Measurements from ENCODE around the gene WRNIP1. TPM values are rescaled to one million over a fixed set of nuclear protein-coding genes. Genes with fewer than 3 reads are reported as not detected.
A peak's percentile ranks its signal among the peaks of the same experiment; 100 is the strongest.

The WRNIP1 gene
- total RNA-seq, 4 donors from 2014 or later: 66.0 to 75.6 (median 69.9) TPM

GRCh38 chr6:2733736-2734480 is 31.3 kb upstream of the WRNIP1 start:
- Histone ChIP-seq H3K9me3 (no peaks in the 10 kb centered on the region), H3K36me3 (no peaks in the 10 kb centered on the region), H3K4me3 (no peak overlapping the region), H3K27ac (peak overlapping the region in 1 of 4 donors; percentile 12), H3K4me1 (peaks cover 0 to 22% (median 0%) of the 10 kb centered on the region in 3 donors), H3K27me3 (no peaks in the 10 kb centered on the region)
- no peak for TF ChIP-seq POLR2A (IDR thresholded peaks at IDR 0.05)
- TF ChIP-seq, protein P1, sequence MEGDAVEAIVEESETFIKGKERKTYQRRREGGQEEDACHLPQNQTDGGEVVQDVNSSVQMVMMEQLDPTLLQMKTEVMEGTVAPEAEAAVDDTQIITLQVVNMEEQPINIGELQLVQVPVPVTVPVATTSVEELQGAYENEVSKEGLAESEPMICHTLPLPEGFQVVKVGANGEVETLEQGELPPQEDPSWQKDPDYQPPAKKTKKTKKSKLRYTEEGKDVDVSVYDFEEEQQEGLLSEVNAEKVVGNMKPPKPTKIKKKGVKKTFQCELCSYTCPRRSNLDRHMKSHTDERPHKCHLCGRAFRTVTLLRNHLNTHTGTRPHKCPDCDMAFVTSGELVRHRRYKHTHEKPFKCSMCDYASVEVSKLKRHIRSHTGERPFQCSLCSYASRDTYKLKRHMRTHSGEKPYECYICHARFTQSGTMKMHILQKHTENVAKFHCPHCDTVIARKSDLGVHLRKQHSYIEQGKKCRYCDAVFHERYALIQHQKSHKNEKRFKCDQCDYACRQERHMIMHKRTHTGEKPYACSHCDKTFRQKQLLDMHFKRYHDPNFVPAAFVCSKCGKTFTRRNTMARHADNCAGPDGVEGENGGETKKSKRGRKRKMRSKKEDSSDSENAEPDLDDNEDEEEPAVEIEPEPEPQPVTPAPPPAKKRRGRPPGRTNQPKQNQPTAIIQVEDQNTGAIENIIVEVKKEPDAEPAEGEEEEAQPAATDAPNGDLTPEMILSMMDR (IDR thresholded peaks at IDR 0.05): no peak
- no peak for DNase-seq
- intact Hi-C loops (cut with DNase I): no loop called here
- WGBS, 2 donors: 88 to 94% methylated on average over 17 to 21 of the region's 22 CpGs

DNA sequence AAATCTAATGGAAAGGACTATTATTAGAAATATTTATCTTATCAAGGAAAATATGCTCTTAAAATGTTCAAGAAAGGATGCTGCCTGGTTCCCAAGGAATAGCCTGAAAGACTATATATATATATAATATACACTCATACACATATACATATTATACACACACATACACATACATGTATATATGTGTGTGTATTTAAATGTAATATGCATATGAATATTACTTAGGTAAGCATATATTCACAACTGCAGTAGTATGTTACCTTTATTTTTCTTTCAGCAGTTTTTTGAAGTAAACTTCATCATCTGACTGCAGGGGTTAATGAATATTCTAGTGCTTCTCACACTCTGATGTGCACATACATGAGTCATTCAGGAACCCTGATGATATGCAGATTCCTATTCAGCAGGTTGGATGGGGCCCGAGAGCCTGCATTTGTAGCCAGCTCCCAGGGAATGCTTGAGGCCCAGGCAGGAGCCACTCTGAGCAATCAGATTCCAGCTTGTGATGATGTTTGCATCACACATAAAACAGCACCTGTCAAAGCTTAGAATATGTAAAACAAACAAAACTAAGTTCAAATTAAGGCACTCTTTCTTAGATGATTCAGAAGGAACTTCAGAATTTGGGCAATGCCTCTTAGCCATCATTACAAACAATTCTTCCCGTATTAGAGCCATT is 30.6 kb upstream of the WRNIP1 start:
- Histone ChIP-seq H3K4me3 (no peak overlapping the region), H3K9me3 (no peaks in the 10 kb centered on the region), H3K27ac (no peak overlapping the region), H3K27me3 (no peaks in the 10 kb centered on the region), H3K4me1 (peaks cover 0 to 22% (median 0%) of the 10 kb centered on the region in 3 donors), H3K36me3 (no peaks in the 10 kb centered on the region)
- DNase-seq: no peak
- intact Hi-C loops (cut with DNase I): no loop called here
- WGBS, 2 donors: 13 to 42% methylated on average over 2 of the region's 2 CpGs
- TF ChIP-seq, protein P1 (IDR thresholded peaks at IDR 0.05): no peak
- no peak for TF ChIP-seq POLR2A (IDR thresholded peaks at IDR 0.05)

- WGBS, 2 donors: 11 to 45% methylated on average over 1 to 3 of the region's 3 CpGs
- Histone ChIP-seq H3K4me1 (peaks cover 0 to 14% (median 0%) of the 10 kb centered on the region in 3 donors), H3K27ac (no peak overlapping the region), H3K9me3 (no peaks in the 10 kb centered on the region), H3K27me3 (no peaks in the 10 kb centered on the region), H3K36me3 (no peaks in the 10 kb centered on the region), H3K4me3 (no peak overlapping the region)
- TF ChIP-seq, protein P1 (IDR thresholded peaks at IDR 0.05): no peak
- no peak for TF ChIP-seq POLR2A (IDR thresholded peaks at IDR 0.05)
- DNase-seq: no peak
- intact Hi-C loops (cut with DNase I): no loop called here
Observed at GRCh38 chr6:2737885-2738284, 27.3 kb upstream of the WRNIP1 start.

DNA sequence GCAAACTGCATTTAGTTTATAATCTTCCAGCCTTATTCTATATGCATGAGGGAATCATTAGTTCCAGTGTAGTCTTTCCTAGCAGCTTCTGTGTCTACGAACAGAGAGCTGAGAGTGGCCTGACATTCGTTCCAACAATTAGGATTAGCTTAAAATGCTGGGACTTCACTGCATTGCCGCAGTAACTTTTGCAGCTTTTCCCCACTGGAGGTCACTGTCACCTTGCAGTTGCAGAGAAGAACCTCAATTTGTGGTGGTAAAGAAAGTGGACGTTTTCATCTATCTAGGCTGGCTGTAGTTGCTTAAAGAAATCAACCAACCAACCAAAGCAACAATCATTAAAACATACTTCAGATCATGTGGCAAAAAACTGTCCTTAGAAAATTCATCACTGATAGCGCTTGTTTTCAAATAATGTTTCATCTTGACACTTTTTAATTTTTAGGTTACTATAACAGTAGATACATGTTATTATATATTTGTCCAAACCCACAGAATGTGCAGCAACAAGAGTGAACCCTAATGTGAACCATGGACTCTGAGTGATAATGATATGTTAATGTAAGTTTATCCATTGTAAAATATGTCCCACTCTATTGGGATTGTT is 26.7 kb upstream of the WRNIP1 start:
- H3K27me3 ChIP-seq: no peaks in the 10 kb centered on the region
- no peak overlapping the region for H3K4me3 ChIP-seq
- DNase-seq: no peak
- H3K27ac ChIP-seq: no peak overlapping the region
- intact Hi-C loops (cut with DNase I): no loop called here
- H3K9me3 ChIP-seq: no peaks in the 10 kb centered on the region
- H3K36me3 ChIP-seq: no peaks in the 10 kb centered on the region
- H3K4me1 ChIP-seq: peaks cover 0 to 14% (median 0%) of the 10 kb centered on the region in 3 donors
- WGBS, 2 donors: 20 to 29% methylated on average over 5 of the region's 5 CpGs
- TF ChIP-seq, protein P1 (IDR thresholded peaks at IDR 0.05): peak in 5 of 6 experiments; percentile 52 to 63 (median 59)
- TF ChIP-seq POLR2A (IDR thresholded peaks at IDR 0.05): no peak

GRCh38 chr6:2739335-2739734 is 25.9 kb upstream of the WRNIP1 start:
- Histone ChIP-seq H3K27ac (no peak overlapping the region), H3K9me3 (no peaks in the 10 kb centered on the region), H3K4me3 (no peak overlapping the region), H3K27me3 (no peaks in the 10 kb centered on the region), H3K4me1 (peaks cover 0 to 9% (median 0%) of the 10 kb centered on the region in 3 donors), H3K36me3 (no peaks in the 10 kb centered on the region)
- intact Hi-C loops (cut with DNase I): no loop called here
- TF ChIP-seq POLR2A (IDR thresholded peaks at IDR 0.05): no peak
- TF ChIP-seq, protein P1 (IDR thresholded peaks at IDR 0.05): no peak
- DNase-seq: no peak
- 83 to 84% methylated on average over 4 of the region's 4 CpGs for WGBS, 2 donors

Measured in esophagus squamous epithelium (tissue), 5 donors.